HG03045 (cell line): Measurements from ENCODE around the gene PEX5L.
A peak's percentile ranks its signal among the peaks of the same experiment; 100 is the strongest.

Experiments used
- ATAC-seq: cut with Tn5 transposase; IDR thresholded peaks from one replicate; pipeline ENCODE4 v1.9.1; 2021; ENCODE audit warnings: mild to moderate bottlenecking, moderate library complexity; ENCODE audit not compliant: unreplicated experiment

Gene PEX5L

DNA sequence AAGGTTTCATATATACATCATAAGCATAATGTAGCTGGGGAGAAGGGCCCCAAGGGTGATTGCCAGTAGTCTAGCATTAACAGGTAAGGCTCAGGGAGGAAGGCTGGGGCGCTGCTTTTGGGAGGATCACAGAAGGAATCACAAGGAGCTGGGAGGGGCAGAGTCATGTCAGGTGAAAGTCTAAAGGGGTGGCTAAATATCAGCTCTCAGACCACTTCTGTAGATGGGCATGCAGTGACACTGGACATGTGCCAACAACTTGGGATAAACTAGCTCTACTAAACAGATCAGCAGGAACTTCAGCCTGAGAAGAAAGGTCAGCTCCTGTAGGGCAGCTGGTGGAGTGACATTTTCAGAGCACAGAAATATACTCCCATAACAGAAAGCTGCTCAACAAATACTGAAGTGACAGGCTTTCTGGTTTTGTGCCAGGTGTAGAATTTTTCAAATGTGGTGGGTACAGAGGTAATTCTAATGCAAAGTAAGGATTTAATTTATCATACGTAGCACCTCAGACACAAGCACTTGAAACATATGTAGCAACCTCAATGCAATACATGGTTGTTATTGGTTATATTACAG is 79.4 kb downstream of the PEX5L start:
- ATAC-seq = no peak

DNA sequence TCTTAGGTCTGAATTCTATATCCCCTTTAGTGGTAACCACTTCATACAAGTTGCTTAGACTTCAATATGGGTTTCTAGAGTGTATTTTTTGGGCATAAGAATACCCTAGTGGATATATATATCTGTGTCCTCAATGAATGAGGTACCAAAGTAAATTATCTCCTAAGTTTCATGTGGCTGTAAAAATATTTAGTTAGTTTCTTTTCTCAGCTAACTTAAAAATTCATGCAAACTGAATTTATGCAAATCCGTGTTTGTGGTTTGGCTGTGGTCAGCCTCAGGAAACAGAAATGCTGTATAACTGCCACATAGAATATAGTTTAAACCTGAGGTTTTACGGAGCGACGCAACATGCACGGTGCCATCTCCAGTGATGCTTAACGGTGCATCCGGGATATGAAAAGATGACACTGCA is 80.3 kb downstream of the PEX5L start:
- ATAC-seq = peak; percentile 94

- ATAC-seq = no peak
These were observed 80.9 kb downstream of the PEX5L start for GRCh38 chr3:179955809-179956208.

- ATAC-seq = no peak
These were observed 81.5 kb downstream of the PEX5L start for GRCh38 chr3:179955286-179955685.

DNA sequence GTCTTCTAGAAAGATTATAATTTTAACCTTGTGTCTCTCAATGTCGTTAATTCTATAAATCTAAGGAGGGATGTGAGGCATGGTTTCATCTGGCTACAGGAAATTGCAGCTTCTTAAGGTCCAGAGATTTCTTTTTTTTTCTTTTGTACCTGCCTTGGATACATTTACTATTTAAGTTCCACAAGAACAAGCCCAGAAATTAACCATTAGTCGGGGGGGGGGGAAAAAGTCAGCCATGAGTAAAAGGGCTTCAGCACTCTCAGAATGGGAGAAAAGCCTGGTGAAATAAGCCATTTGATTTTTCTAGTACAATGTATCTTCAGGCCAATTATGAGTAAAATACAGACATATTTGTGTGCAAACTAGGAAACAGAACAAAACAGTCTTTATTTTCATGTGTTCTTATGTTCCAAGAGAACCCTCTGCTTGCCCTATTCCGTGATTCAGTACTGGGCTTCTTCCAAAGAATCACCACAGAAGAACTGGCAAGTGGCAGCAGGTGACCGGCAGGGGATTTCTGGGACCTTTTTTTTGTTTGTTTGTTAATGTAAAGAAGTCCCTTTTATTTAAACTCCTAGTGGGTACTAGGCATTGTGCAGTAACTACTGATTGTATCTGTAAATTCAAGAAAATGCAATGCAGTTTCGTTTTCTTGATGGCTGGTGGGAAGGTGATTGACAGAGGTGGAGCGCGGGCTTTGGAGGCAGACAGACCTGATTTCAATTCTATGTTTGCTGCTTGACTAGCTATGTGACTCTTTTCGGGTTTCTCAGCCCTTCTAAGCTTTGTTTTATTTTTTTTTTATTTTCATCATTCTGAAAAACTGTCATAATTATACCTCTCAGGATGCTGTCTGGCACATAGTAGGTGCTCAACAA is 82.5 kb downstream of the PEX5L start:
- ATAC-seq = no peak

GRCh38 chr3:179950840-179951239 is 85.9 kb downstream of the PEX5L start:
- no peak for ATAC-seq

DNA sequence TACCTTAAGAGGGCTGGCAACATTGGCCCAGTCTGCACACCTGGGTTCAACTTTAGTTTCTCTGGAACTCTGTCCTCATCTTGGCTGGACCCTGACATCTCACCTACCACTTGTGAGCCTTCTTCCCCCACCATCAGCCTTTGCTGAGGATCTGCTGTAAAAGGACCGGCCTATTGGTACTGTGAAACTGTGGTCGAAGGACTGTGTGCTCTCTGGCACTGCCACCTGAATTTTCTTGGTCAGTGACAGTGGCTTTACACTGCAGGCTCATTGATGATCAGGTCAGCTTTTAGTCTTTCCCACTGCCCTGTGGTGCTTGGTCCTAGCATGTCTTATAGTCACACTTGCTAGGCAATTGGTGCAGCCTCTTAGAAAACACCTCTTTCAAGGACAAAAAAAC is 86.9 kb downstream of the PEX5L start:
- ATAC-seq = peak; percentile 15

DNA sequence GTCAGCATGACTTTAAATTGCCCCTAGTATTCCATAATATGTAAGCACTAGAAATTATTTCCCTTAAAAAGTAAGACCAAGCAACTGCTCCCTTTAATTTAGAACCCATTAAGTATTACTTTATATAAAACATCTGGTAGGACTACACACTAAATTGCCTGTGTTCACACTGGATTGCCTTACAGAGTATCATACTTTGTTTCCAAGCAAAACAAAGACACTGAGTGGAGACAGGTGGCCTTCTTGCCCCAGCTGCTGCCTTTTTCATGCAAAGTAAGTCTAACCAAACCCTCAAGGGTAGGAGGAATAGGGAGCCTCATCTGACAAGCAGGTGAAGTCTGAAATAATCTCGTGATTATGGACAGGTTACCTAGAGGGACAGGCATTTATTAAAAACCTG is 87.3 kb downstream of the PEX5L start:
- ATAC-seq = peak; percentile 93

DNA sequence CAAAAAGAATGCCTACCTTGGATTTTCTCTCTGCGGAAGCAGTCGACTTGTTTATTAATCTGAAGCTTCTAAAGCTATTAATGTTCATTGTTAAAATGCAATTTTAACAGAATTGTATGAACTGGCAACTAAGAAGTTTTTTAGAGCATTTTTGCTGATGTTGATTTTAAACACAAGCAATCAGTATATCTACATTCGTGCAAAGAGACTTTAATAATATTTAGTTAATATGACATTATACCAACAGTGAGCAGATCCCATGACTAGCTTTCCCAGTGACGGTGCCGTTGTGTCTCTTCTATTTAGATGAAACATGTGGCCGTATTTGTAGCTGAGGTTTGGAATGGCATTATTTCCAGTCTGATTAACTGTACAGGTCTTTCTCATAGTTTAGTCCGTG is 88.0 kb downstream of the PEX5L start:
- no peak for ATAC-seq

- no peak for ATAC-seq
These were observed 91.2 kb downstream of the PEX5L start for GRCh38 chr3:179945569-179945968.

DNA sequence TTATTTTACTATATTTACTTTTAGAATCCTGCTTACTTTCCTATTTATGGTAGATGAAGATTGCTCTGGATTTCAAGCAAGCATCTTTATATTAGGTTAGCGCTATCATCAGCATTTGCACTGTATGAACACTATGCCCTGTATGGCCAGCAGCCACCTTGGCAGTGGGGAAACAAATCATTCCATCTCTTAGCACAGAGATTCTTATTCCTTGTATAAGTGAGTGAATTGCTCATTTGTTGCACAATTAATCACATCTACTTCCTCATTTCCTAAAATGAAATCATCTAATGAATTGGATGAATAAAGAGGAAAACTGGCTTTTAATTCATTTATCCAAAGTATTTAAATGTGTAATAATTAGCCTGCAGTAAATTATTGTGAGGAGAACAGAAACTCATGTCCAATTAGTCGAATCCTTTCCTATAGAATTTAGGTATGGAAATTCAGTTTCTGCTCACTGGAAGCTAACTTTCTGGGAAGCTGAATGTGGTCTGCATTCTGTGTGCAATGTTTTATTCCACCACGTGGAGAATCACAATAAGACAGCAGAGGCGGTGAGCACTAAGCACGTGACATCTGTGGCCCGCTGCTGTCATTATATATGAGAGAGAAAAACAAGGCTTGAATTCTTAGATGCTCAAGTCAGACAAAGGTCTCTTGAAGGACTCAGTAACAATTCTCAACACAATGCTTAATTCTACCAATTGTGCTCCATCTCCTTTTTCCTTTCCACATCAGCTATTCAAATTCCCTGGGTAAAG is 93.4 kb downstream of the PEX5L start:
- ATAC-seq = no peak

DNA sequence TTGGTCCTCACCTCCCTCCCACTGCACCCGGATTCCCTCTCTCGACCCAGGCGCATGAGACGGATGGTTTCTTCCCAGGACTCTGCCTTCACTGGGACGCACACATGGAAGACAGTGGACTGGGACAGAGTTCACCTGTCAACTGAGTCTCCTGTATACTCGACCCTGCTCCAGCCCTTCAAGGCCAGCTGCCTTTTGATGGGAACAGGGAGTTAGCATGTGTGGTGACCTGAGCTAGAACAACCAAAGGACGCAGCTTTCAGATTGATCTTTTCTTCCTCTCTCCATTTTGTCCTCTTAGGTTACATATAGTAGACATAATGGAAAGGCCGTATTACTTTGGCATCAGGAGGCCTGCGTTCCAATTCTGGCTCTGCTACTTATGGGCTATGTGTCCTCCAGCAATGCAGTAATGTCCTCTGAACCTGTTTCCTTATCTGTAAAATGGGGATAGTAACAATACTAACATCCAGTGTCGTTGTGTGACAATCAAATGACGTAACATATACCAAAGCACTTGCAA is 94.1 kb downstream of the PEX5L start:
- ATAC-seq = peak; percentile 13

- ATAC-seq = no peak
These were observed 101.0 kb downstream of the PEX5L start for GRCh38 chr3:179935710-179936109.

DNA sequence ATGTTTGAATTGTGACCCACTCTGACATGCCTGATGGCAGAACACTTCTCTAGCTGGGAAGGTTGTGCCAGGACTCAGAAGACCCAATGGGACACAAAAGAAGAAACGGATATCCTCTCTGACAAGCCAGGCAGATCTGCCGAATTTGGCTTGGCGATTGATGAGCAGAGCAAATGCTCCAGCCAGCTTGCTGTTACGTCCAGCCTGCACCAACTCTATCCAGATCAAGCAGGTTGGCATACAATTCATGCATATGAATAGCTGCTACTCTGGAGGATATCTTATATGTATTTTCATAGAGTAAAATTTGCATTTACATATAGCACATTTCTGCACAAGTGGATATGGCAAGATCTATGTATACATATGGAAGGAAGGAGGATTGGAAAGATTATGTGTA is 102.8 kb downstream of the PEX5L start:
- no peak for ATAC-seq

DNA sequence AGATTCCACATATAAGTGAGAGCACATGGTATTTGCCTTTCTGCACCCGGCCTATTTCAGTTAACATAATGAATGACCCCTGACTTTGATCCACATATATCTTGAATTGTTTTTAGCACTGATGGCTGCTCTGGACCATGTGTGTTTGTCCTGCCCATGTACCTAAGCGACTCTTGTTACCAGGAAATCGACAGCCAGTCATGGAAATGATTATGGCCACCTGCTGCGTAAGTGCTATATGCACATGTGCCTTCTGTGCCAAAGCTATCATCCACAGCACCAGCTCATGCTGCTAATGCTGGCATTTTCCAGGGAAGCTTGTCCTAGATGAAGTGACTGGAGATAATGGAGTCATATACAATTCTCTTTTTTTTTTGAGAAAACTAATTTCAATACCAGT is 103.7 kb downstream of the PEX5L start:
- ATAC-seq = no peak

- no peak for ATAC-seq
These were observed 104.1 kb downstream of the PEX5L start for GRCh38 chr3:179932674-179933073.

- ATAC-seq = no peak
These were observed 107.6 kb downstream of the PEX5L start for GRCh38 chr3:179929091-179929529.

- no peak for ATAC-seq
These were observed 109.5 kb downstream of the PEX5L start for GRCh38 chr3:179927191-179927590.

DNA sequence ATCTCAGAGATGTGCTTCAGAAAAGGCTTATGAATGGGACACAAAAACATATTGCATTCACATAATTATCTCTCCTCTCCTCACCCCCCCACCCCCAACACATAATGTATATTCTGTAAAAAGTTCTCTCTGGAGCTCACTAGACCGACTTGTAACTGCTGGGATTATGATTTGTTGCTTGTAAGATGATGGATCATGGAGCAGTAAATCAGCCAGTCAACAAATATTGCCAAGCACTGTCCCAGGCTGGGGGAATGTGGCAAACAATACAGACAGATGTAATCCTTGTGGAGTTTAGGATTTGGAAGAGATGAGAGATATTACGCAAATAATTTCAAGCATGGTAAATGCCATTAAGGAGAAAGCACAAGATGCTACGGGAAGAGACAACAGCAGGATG is 114.8 kb downstream of the PEX5L start:
- ATAC-seq = no peak

DNA sequence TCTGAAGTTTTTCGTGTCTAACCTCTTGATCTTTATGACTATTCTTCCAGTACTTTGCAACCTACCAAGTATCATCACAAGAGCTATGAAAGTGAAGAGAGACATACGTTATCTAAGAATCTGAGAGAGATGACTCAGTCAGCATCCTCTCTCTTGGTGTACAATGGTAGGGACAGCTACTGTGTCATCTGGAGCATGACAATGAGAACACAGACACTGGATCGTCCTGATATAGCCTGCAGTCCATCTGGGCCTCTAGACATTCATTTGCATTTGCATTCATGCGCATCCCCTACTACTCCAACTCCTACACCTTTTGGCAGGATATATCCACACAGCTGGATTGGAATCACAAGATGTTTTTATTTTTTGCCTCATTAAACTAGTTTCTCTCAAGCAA is 115.2 kb downstream of the PEX5L start:
- ATAC-seq = peak; percentile 90

GRCh38 chr3:179907784-179908482 is 128.8 kb downstream of the PEX5L start:
- no peak for ATAC-seq
